ENCODE measurements around the gene SLC4A4.

The SLC4A4 gene

GRCh38 chr4:71338846-71339593 lies at the start of gene SLC4A4:
Gene SLC4A4 (plus strand): TSS chr4:71339020.
- H3K4me3 ChIP-seq (ENCODE audit: low read length): no peak within 1 kb of the TSS
- TF ChIP-seq CTCF (IDR thresholded peaks at IDR 0.05; ENCODE audit: insufficient read depth, low read depth, low read length, missing control alignments): no peak
- peak; percentile 16 for DNase-seq (ENCODE audit: low read depth)

GRCh38 chr4:71290074-71290473 lies 48.7 kb upstream of the SLC4A4 start:
- peak; percentile 45 for DNase-seq (ENCODE audit: low read depth)
- TF ChIP-seq CTCF (IDR thresholded peaks at IDR 0.05; ENCODE audit: insufficient read depth, low read depth, low read length, missing control alignments): no peak
- H3K4me3 ChIP-seq (ENCODE audit: low read length): no peak overlapping the region

- DNase-seq (ENCODE audit: low read depth): no peak
- no peak overlapping the region for H3K4me3 ChIP-seq (ENCODE audit: low read length)
- TF ChIP-seq CTCF (IDR thresholded peaks at IDR 0.05; ENCODE audit: insufficient read depth, low read depth, low read length, missing control alignments): no peak
Observed at GRCh38 chr4:71290476-71290875, 48.3 kb upstream of the SLC4A4 start.

GRCh38 chr4:71292228-71292627 lies 46.6 kb upstream of the SLC4A4 start:
- H3K4me3 ChIP-seq (ENCODE audit: low read length): no peak overlapping the region
- TF ChIP-seq CTCF (IDR thresholded peaks at IDR 0.05; ENCODE audit: insufficient read depth, low read depth, low read length, missing control alignments): no peak
- no peak for DNase-seq (ENCODE audit: low read depth)

- no peak overlapping the region for H3K4me3 ChIP-seq (ENCODE audit: low read length)
- TF ChIP-seq CTCF (IDR thresholded peaks at IDR 0.05; ENCODE audit: insufficient read depth, low read depth, low read length, missing control alignments): no peak
- DNase-seq (ENCODE audit: low read depth): peak; percentile 75
Observed at GRCh38 chr4:71293705-71294104, 45.1 kb upstream of the SLC4A4 start.

- H3K4me3 ChIP-seq (ENCODE audit: low read length): no peak overlapping the region
- peak; percentile 11 for DNase-seq (ENCODE audit: low read depth)
- no peak for TF ChIP-seq CTCF (IDR thresholded peaks at IDR 0.05; ENCODE audit: insufficient read depth, low read depth, low read length, missing control alignments)
Observed at GRCh38 chr4:71294301-71294700, 44.5 kb upstream of the SLC4A4 start.

- H3K4me3 ChIP-seq (ENCODE audit: low read length): no peak overlapping the region
- no peak for TF ChIP-seq CTCF (IDR thresholded peaks at IDR 0.05; ENCODE audit: insufficient read depth, low read depth, low read length, missing control alignments)
- DNase-seq (ENCODE audit: low read depth): no peak
Observed at GRCh38 chr4:71296945-71297344, 41.9 kb upstream of the SLC4A4 start.
